Measurements from ENCODE around the gene NR6A1. TPM values are rescaled to one million over a fixed set of nuclear protein-coding genes. Genes with fewer than 3 reads are reported as not detected.

Gene NR6A1
- 0.52 TPM in 1 of 2 replicates, not detected in the other for total RNA-seq

GRCh38 chr9:124771021-124771866 is at the start of gene NR6A1:
Gene NR6A1, minus strand, starts transcription at chr9:124771311.

GRCh38 chr9:124776954-124777648 is 6.0 kb upstream of the NR6A1 start, which contains the start of gene OLFML2A:
Gene OLFML2A, plus strand, starts transcription at chr9:124777133. Its CDS starts 138 bp downstream, at chr9:124777271.

GRCh38 chr9:124506931-124507879 is 263.9 kb downstream of the NR6A1 start, which contains the start of gene NR5A1:
Gene NR5A1, minus strand, starts transcription at chr9:124507399. Its CDS starts 4,004 bp downstream, at chr9:124503395.

Other genes starting within 250 kb of the NR6A1 start
- 15.8 and 89.3 TPM in 2 replicates for gene OLFML2A, start 5.8 kb upstream of the NR6A1 start, total RNA-seq
- gene WDR38, start 82.1 kb upstream of the NR6A1 start, total RNA-seq = not detected in 2 replicates
- gene RPL35, start 90.6 kb upstream of the NR6A1 start, total RNA-seq = 2,417 and 2,961 TPM in 2 replicates
- gene ARPC5L, start 90.8 kb upstream of the NR6A1 start, total RNA-seq = 21.9 and 30.6 TPM in 2 replicates
- 7.2 and 8.9 TPM in 2 replicates for gene GOLGA1, start 169.8 kb upstream of the NR6A1 start, total RNA-seq